Kidney (tissue), 14 donors: Measurements from ENCODE around the gene FAM76A. TPM values are rescaled to one million over a fixed set of nuclear protein-coding genes. Genes with fewer than 3 reads are reported as not detected.

Experiments used
- DNase-seq, 5 donors: peaks; one replicate each; pipeline ENCODE4 v3.0.0-alpha.2; 2013 to 2020
- FAIRE-seq: peaks from 2 replicates; lab custom pipeline; 2012; peaks lifted over from hg19 to GRCh38; lab: Jason Lieb, UNC
- H3K27ac ChIP-seq, 2 donors: one replicate each; pipeline ENCODE4 v1.7.0; 2013; ENCODE audit warnings: low read depth in 2 of 2, low read length in 2 of 2, inconsistent platforms in 1 of 2
- H3K27me3 ChIP-seq: one replicate; pipeline ENCODE4 v1.7.1; 2013; ENCODE audit warnings: low read length, inconsistent platforms; ENCODE audit not compliant: control insufficient read depth, insufficient read depth
- H3K36me3 ChIP-seq, 3 donors: one replicate each; pipeline versions ENCODE4 v1.7.0 to v1.7.1; 2013; ENCODE audit warnings: low read length in 3 of 3, control low read depth in 1 of 3, inconsistent platforms in 1 of 3; ENCODE audit not compliant: insufficient read depth in 3 of 3, control insufficient read depth in 2 of 3
- H3K4me1 ChIP-seq, 3 donors: one replicate each; pipeline versions ENCODE4 v1.7.0 to v1.7.1; 2013; ENCODE audit warnings: low read length in 3 of 3, inconsistent platforms in 1 of 3, low read depth in 1 of 3; ENCODE audit not compliant: control insufficient read depth in 2 of 3, insufficient read depth in 2 of 3
- H3K4me3 ChIP-seq, 3 donors: one replicate each; pipeline versions ENCODE4 v1.7.0 to v1.8.1; 2013; ENCODE audit warnings: low read length in 3 of 3, control low read depth in 1 of 3, inconsistent platforms in 1 of 3
- H3K9ac ChIP-seq, 3 donors: one replicate each; pipeline versions ENCODE4 v1.7.0 to v1.7.1; 2013; ENCODE audit warnings: low read length in 3 of 3, control low read depth in 1 of 3, inconsistent platforms in 1 of 3
- H3K9me3 ChIP-seq, 3 donors: one replicate each; pipeline versions ENCODE4 v1.7.0 to v1.7.1; 2013; ENCODE audit warnings: low read length in 3 of 3, control low read depth in 1 of 3, inconsistent platforms in 1 of 3; ENCODE audit not compliant: control insufficient read depth in 2 of 3, insufficient read depth in 1 of 3
- intact Hi-C: fragments of 100-400 bp; cut with DNase I; formaldehyde crosslinking; loops from one replicate; pipeline ENCODE4 v1.11.1; 2022
- polyA plus RNA-seq: library from polyadenylated mRNA; stranded (reverse); fragments of 350-450 nt; fragmentation: Illumina TruSeq; extraction: RNeasy Lipid Tissue Mini Kit (QIAGEN cat#74804); gene quantifications from one replicate; pipeline ENCODE4 v1.2.3, GENCODE V29; 2014; ENCODE audit warnings: low read depth, low replicate concordance; ENCODE audit not compliant: insufficient read depth
- total RNA-seq: library from RNA; stranded (reverse); fragmentation: NEBNext Ultra II Directional; extraction: Animal tissue kit (Norgen Biotek cat#: 25700); gene quantifications from one replicate; pipeline ENCODE4 v1.2.1, GENCODE V29; 2021
- TF ChIP-seq, protein P1 (sequence below): IDR thresholded peaks from 3 replicates; pipeline ENCODE4 v1.5.1; 2012; ENCODE audit warnings: mild to moderate bottlenecking, moderate library complexity, borderline replicate concordance; ENCODE audit not compliant: insufficient read depth; ENCODE audit errors: extremely low read depth
- donor health status: control.
- donor health status: control.
- donor health status: control.
- donor health status: control.
- donor health status: control.
- donor health status: DM: yes; HTN: yes; CAD: no.
- donor health status: Normal renal cell carcinoma (clear cell type).

Gene FAM76A
- total and polyA plus RNA-seq, 2 donors from 2014 or later: 5.9 to 17.0 TPM

- DNase-seq: peak in 3 of 5 donors; percentile 32 to 88 (median 57)
These were observed 26.6 kb downstream of the FAM76A start for GRCh38 chr1:27752360-27752759.

DNA sequence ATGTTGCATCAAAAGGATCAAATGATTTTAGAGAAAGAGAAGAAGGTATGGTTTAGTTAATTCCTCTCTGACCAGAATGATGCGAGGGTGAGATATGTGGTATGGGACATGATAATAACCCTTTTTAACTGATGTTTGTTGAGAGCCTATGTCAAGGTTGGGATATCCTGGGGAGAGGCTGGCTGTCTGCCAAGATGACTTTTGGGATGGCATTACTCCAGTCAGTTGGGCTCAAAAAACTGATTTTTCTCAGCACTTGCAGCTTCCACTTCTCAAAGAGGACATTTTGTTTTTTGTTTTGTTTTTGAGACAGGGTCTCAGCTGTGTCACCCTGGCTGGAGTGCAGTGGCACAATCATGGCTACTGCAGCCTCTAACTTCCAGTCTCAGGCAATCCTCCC lies 29.5 kb downstream of the FAM76A start:
- Histone ChIP-seq H3K4me3 (no peak overlapping the region), H3K36me3 (peaks cover 7 to 22% (median 15%) of the 10 kb centered on the region in 3 donors), H3K9me3 (no peaks in the 10 kb centered on the region), H3K27ac (no peak overlapping the region), H3K27me3 (no peaks in the 10 kb centered on the region), H3K9ac (no peak overlapping the region), H3K4me1 (peaks cover 0 to 6% (median 0%) of the 10 kb centered on the region in 3 donors)
- intact Hi-C loops: no loop called here
- TF ChIP-seq, protein P1, sequence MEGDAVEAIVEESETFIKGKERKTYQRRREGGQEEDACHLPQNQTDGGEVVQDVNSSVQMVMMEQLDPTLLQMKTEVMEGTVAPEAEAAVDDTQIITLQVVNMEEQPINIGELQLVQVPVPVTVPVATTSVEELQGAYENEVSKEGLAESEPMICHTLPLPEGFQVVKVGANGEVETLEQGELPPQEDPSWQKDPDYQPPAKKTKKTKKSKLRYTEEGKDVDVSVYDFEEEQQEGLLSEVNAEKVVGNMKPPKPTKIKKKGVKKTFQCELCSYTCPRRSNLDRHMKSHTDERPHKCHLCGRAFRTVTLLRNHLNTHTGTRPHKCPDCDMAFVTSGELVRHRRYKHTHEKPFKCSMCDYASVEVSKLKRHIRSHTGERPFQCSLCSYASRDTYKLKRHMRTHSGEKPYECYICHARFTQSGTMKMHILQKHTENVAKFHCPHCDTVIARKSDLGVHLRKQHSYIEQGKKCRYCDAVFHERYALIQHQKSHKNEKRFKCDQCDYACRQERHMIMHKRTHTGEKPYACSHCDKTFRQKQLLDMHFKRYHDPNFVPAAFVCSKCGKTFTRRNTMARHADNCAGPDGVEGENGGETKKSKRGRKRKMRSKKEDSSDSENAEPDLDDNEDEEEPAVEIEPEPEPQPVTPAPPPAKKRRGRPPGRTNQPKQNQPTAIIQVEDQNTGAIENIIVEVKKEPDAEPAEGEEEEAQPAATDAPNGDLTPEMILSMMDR: no peak
- FAIRE-seq: no peak
- no peak for DNase-seq

More at GRCh38 chr1:27752360-27752759, 26.6 kb downstream of the FAM76A start:
- Histone ChIP-seq H3K9me3 (no peaks in the 10 kb centered on the region), H3K4me3 (no peak overlapping the region), H3K36me3 (peaks cover 7 to 25% (median 16%) of the 10 kb centered on the region in 3 donors), H3K4me1 (peaks cover 0 to 6% (median 0%) of the 10 kb centered on the region in 3 donors), H3K27me3 (no peaks in the 10 kb centered on the region), H3K9ac (no peak overlapping the region), H3K27ac (no peak overlapping the region)
- TF ChIP-seq, protein P1: no peak
- intact Hi-C loops: no loop called here
- no peak for FAIRE-seq

DNA sequence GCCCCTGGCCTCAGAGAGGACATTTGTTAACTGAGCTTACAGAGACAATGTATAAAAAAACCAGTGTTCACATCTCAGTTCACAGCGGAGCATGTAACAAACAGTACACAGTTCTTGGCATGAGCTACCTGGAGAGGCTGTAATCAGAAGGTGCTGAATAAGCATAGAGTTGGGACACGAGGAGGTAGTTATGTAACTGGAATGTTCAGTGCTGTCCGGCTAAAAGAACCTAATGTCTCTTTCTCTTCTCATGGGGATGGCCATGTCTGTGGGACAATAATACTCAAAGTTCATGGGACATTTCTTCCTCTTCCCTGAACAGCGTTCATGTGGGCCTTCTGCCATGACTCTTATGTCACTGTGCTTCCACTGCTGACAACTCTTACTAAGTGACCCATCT lies 30.1 kb downstream of the FAM76A start:
- no peak overlapping the region for H3K27ac ChIP-seq
- intact Hi-C loops: no loop called here
- no peaks in the 10 kb centered on the region for H3K9me3 ChIP-seq
- H3K27me3 ChIP-seq: no peaks in the 10 kb centered on the region
- H3K36me3 ChIP-seq: peaks cover 5 to 20% (median 10%) of the 10 kb centered on the region in 3 donors
- no peak overlapping the region for H3K4me3 ChIP-seq
- FAIRE-seq (no peak), DNase-seq (no peak)
- no peak overlapping the region for H3K9ac ChIP-seq
- TF ChIP-seq, protein P1: no peak
- H3K4me1 ChIP-seq: peaks cover 0 to 6% (median 0%) of the 10 kb centered on the region in 3 donors

GRCh38 chr1:27759236-27759635 lies 33.5 kb downstream of the FAM76A start:
- H3K4me3 ChIP-seq: no peak overlapping the region
- H3K9me3 ChIP-seq: no peaks in the 10 kb centered on the region
- no peak overlapping the region for H3K27ac ChIP-seq
- FAIRE-seq (no peak), DNase-seq (no peak)
- H3K9ac ChIP-seq: no peak overlapping the region
- H3K27me3 ChIP-seq: no peaks in the 10 kb centered on the region
- intact Hi-C loops: no loop called here
- H3K4me1 ChIP-seq: peaks cover 0 to 6% (median 0%) of the 10 kb centered on the region in 3 donors
- TF ChIP-seq, protein P1: no peak
- H3K36me3 ChIP-seq: peaks cover 5 to 22% (median 10%) of the 10 kb centered on the region in 3 donors
